Liver (tissue), 9 donors: Measurements from ENCODE around the gene GEMIN8. TPM values are rescaled to one million over a fixed set of nuclear protein-coding genes. Genes with fewer than 3 reads are reported as not detected.

Experiments
- DNase-seq: peaks from one replicate; pipeline ENCODE4 v3.0.0-alpha.2; 2017; ENCODE audit warnings: low spot score
- H3K27ac ChIP-seq, 2 donors: one replicate each; pipeline ENCODE4 v1.7.0; 2013; ENCODE audit warnings: inconsistent platforms in 2 of 2, low read length in 2 of 2, control low read depth in 1 of 2, low read depth in 1 of 2, mild to moderate bottlenecking in 1 of 2
- H3K27me3 ChIP-seq, 4 donors: one replicate each; pipeline versions ENCODE4 v1.6.1 to v1.7.0; 2013; ENCODE audit warnings: low read length in 3 of 4, inconsistent platforms in 1 of 4, mild to moderate bottlenecking in 1 of 4, moderate library complexity in 1 of 4; ENCODE audit not compliant: control insufficient read depth in 4 of 4, insufficient read depth in 4 of 4
- H3K36me3 ChIP-seq, 4 donors: one replicate each; pipeline versions ENCODE4 v1.6.1 to v1.7.0; 2013; ENCODE audit warnings: low read length in 3 of 4, mild to moderate bottlenecking in 3 of 4, low read depth in 1 of 4, moderate library complexity in 1 of 4; ENCODE audit not compliant: control insufficient read depth in 4 of 4, insufficient read depth in 3 of 4
- H3K4me1 ChIP-seq, 4 donors: one replicate each; pipeline versions ENCODE4 v1.6.1 to v1.7.0; 2013; ENCODE audit warnings: low read length in 3 of 4, mild to moderate bottlenecking in 3 of 4, moderate library complexity in 1 of 4; ENCODE audit not compliant: control insufficient read depth in 4 of 4, insufficient read depth in 4 of 4
- H3K4me3 ChIP-seq, 3 donors: one replicate each; pipeline versions ENCODE4 v1.6.1 to v1.7.0; 2013; ENCODE audit warnings: low read length in 3 of 3, control low read depth in 1 of 3, low read depth in 1 of 3, mild to moderate bottlenecking in 1 of 3
- H3K9ac ChIP-seq, 2 donors: one replicate each; pipeline ENCODE4 v1.7.0; 2013; ENCODE audit warnings: low read length in 2 of 2, mild to moderate bottlenecking in 2 of 2, moderate library complexity in 2 of 2, control low read depth in 1 of 2, low read depth in 1 of 2
- H3K9me3 ChIP-seq, 4 donors: one replicate each; pipeline versions ENCODE4 v1.6.1 to v1.7.0; 2013; ENCODE audit warnings: low read length in 3 of 4; ENCODE audit not compliant: control insufficient read depth in 4 of 4
- ATF3 ChIP-seq: IDR thresholded peaks from 2 replicates; pipeline ENCODE4 v1.6.1; 2016; ENCODE audit warnings: antibody characterized with exemption
- CTCF ChIP-seq: fragments of 150-350 bp; IDR thresholded peaks from 2 replicates; pipeline ENCODE4 v1.5.1; 2017; ENCODE audit warnings: improper control_type of control experiment, low read depth, low read length; ENCODE audit not compliant: missing input control
- EGR1 ChIP-seq, 2 donors: IDR thresholded peaks; 2 replicates each; pipeline ENCODE4 v1.6.1; 2016 to 2018; ENCODE audit warnings: antibody characterized with exemption in 2 of 2, low read depth in 2 of 2
- FOXA1 ChIP-seq: IDR thresholded peaks from 2 replicates; pipeline ENCODE4 v1.6.1; 2016; ENCODE audit warnings: antibody characterized with exemption
- FOXA2 ChIP-seq: IDR thresholded peaks from 2 replicates; pipeline ENCODE4 v1.6.1; 2016; ENCODE audit warnings: antibody characterized with exemption
- GABPA ChIP-seq, 2 donors: IDR thresholded peaks in 1 of 2; conservative IDR thresholded peaks in 1 of 2; 2 replicates each; pipeline ENCODE4 v1.6.1; 2016; ENCODE audit warnings: antibody characterized with exemption in 2 of 2, mild to moderate bottlenecking in 1 of 2, moderate library complexity in 1 of 2
- HNF4G ChIP-seq: IDR thresholded peaks from 2 replicates; pipeline ENCODE4 v1.6.1; 2016; ENCODE audit warnings: antibody characterized with exemption
- JUND ChIP-seq, 2 donors: IDR thresholded peaks; 2 replicates each; pipeline ENCODE4 v1.6.1; 2016; ENCODE audit warnings: antibody characterized with exemption in 2 of 2
- MAX ChIP-seq: IDR thresholded peaks from 2 replicates; pipeline ENCODE4 v1.6.1; 2016; ENCODE audit warnings: antibody characterized with exemption
- NR2F2 ChIP-seq: IDR thresholded peaks from 2 replicates; pipeline ENCODE4 v1.6.1; 2016; ENCODE audit warnings: antibody characterized with exemption
- REST ChIP-seq: IDR thresholded peaks from 2 replicates; pipeline ENCODE4 v1.6.1; 2016; ENCODE audit warnings: antibody characterized with exemption, mild to moderate bottlenecking
- RXRA ChIP-seq, 2 donors: IDR thresholded peaks; 2 replicates each; pipeline ENCODE4 v1.6.1; 2017 to 2018; ENCODE audit warnings: antibody characterized with exemption in 2 of 2, mild to moderate bottlenecking in 1 of 2
- TAF1 ChIP-seq: conservative IDR thresholded peaks from 2 replicates; pipeline ENCODE4 v1.6.1; 2016; ENCODE audit warnings: antibody characterized with exemption, mild to moderate bottlenecking
- YY1 ChIP-seq: IDR thresholded peaks from 2 replicates; pipeline ENCODE4 v1.6.1; 2016; ENCODE audit warnings: antibody characterized with exemption, mild to moderate bottlenecking
- ZBTB33 ChIP-seq: IDR thresholded peaks from 2 replicates; pipeline ENCODE4 v1.6.1; 2016; ENCODE audit warnings: antibody characterized with exemption
- WGBS: extraction: QIAGEN DNeasy Blood & Tissue Kit; methylation state at CpG from one replicate; pipeline ENCODE4 v1.1.7; 2013; 5-methylcytosine and 5-hydroxymethylcytosine counted together
- polyA plus RNA-seq, 2 donors: library from polyadenylated mRNA; stranded (reverse) in 1 of 2; unstranded in 1 of 2; fragments of 200-250 nt in 1 of 2; fragments of >200 nt in 1 of 2; fragmentation: Nextera tagmentation in 1 of 2; extraction: Ambion mirVana in 1 of 2; gene quantifications; one replicate each; pipeline versions ENCODE4 v1.2.1 to v1.2.3, GENCODE V29; 2013 to 2015
- total RNA-seq, 2 donors: library from RNA; depleted of rRNA; stranded (reverse); fragments of >200 nt; gene quantifications; one replicate each; pipeline ENCODE4 v1.2.3, GENCODE V29; 2014
- donor health status: healthy.
- donor health status: healthy.
- donor health status: healthy.
- donor health status: healthy.
- donor health status: healthy.

Gene GEMIN8
- total and polyA plus RNA-seq, 4 donors: 5.6 to 11.7 (median 9.1) TPM

GRCh38 chrX:14022019-14022418 is 7.7 kb downstream of the GEMIN8 start:
- no peaks in the 10 kb centered on the region for H3K27me3 ChIP-seq
- H3K4me3 ChIP-seq: no peak overlapping the region
- no peak for TF ChIP-seq ZBTB33
- TF ChIP-seq REST: no peak
- TF ChIP-seq EGR1 (IDR thresholded peaks at IDR 0.05; ENCODE audit: low read depth in 2 of 2): no peak
- no peak for TF ChIP-seq GABPA (IDR thresholded peaks at IDR 0.05 in 1 of 2, conservative IDR thresholded peaks at IDR 0.05 in 1 of 2)
- no peak for TF ChIP-seq MAX
- TF ChIP-seq RXRA (IDR thresholded peaks at IDR 0.05): no peak
- no peak for TF ChIP-seq JUND (IDR thresholded peaks at IDR 0.05)
- TF ChIP-seq CTCF: no peak
- no peak for TF ChIP-seq TAF1
- no peak for TF ChIP-seq FOXA2
- TF ChIP-seq NR2F2: no peak
- no peak for TF ChIP-seq YY1
- no peak for TF ChIP-seq HNF4G
- no peak overlapping the region for H3K9ac ChIP-seq
- DNase-seq: no peak
- H3K4me1 ChIP-seq: peaks cover 0 to 3% (median 0%) of the 10 kb centered on the region in 4 donors
- H3K9me3 ChIP-seq: no peaks in the 10 kb centered on the region
- H3K36me3 ChIP-seq: peaks cover 0 to 4% (median 2%) of the 10 kb centered on the region in 4 donors
- H3K27ac ChIP-seq: no peak overlapping the region

GRCh38 chrX:14017399-14017798 is 12.3 kb downstream of the GEMIN8 start:
- Histone ChIP-seq H3K27ac (no peak overlapping the region), H3K4me1 (no peaks in the 10 kb centered on the region), H3K9me3 (peaks cover 0 to 3% (median 0%) of the 10 kb centered on the region in 4 donors), H3K27me3 (no peaks in the 10 kb centered on the region), H3K4me3 (no peak overlapping the region), H3K36me3 (peaks cover 0 to 4% (median 2%) of the 10 kb centered on the region in 4 donors), H3K9ac (no peak overlapping the region)
- no peak for DNase-seq
- 86% methylated on average over 3 of the region's 3 CpGs for WGBS
- TF ChIP-seq ZBTB33 (no peak), MAX (no peak), CTCF (no peak), ATF3 (no peak), EGR1 (IDR thresholded peaks at IDR 0.05; ENCODE audit: low read depth in 2 of 2) (no peak), HNF4G (no peak), RXRA (IDR thresholded peaks at IDR 0.05) (no peak), FOXA1 (no peak), GABPA (IDR thresholded peaks at IDR 0.05 in 1 of 2, conservative IDR thresholded peaks at IDR 0.05 in 1 of 2) (no peak), TAF1 (no peak)
